CD4-positive, alpha-beta T cell (primary cell): ENCODE data around the gene HEATR9. TPM values are rescaled to one million over a fixed set of nuclear protein-coding genes. Genes with fewer than 3 reads are reported as not detected.

ENCODE experiments used
- ATAC-seq: fragments of 200-7000 bp; cut with Tn5 transposase; one replicate; pipeline ENCODE4 v1.10.0; 2022; ENCODE audit warnings: mild to moderate bottlenecking; ENCODE audit not compliant: poor library complexity
- CTCF ChIA-PET: fragments of 350-600 bp; sonication (Branson Sonifier 250); formaldehyde crosslinking; loops from one replicate; lab custom pipeline; 2021; ENCODE audit warnings: antibody characterized with exemption, inconsistent platforms; lab: Charles Lee
- POLR2A ChIA-PET: fragments of 350-600 bp; sonication (Branson Sonifier 250); formaldehyde crosslinking; loops from one replicate; lab custom pipeline; 2021; ENCODE audit warnings: antibody characterized with exemption, inconsistent platforms; lab: Charles Lee
- DNase-seq, 14 experiments: peaks; one replicate each; pipeline ENCODE4 v3.0.0-alpha.2; 2013 to 2020; ENCODE audit warnings: mixed read lengths in 2 of 14
- H3K27ac ChIP-seq, 2 donors: one replicate each; pipeline versions ENCODE4 v1.5.1 to v1.7.0; 2013; ENCODE audit warnings: low read length in 2 of 2, low read depth in 1 of 2, mild to moderate bottlenecking in 1 of 2
- H3K27me3 ChIP-seq, 2 experiments: 1 replicate in 1 of 2; 2 replicates in 1 of 2; pipeline versions ENCODE4 v1.6.1 to v1.7.0; 2013; ENCODE audit warnings: low read length in 2 of 2, control low read depth in 1 of 2, mild to moderate bottlenecking in 1 of 2, moderate library complexity in 1 of 2; ENCODE audit not compliant: insufficient read depth in 2 of 2, control insufficient read depth in 1 of 2
- H3K36me3 ChIP-seq: one replicate; pipeline ENCODE4 v1.6.1; 2013; ENCODE audit warnings: low read length, control low read depth; ENCODE audit not compliant: insufficient read depth
- H3K4me1 ChIP-seq: one replicate; pipeline ENCODE4 v1.6.1; 2013; ENCODE audit warnings: low read length, control low read depth; ENCODE audit not compliant: insufficient read depth
- H3K4me3 ChIP-seq: one replicate; pipeline ENCODE4 v1.5.1; 2013; ENCODE audit warnings: mild to moderate bottlenecking, low read length, moderate library complexity
- H3K9me3 ChIP-seq, 2 experiments: 1 replicate in 1 of 2; 2 replicates in 1 of 2; pipeline versions ENCODE4 v1.6.1 to v1.7.0; 2013; ENCODE audit warnings: low read length in 2 of 2, mild to moderate bottlenecking in 2 of 2, control low read depth in 1 of 2, moderate library complexity in 1 of 2; ENCODE audit not compliant: control insufficient read depth in 1 of 2, insufficient read depth in 1 of 2
- H3K27ac Mint-ChIP-seq: one replicate; pipeline ENCODE4 v1.8.0; 2020; ENCODE audit warnings: mixed read lengths
- H3K27me3 Mint-ChIP-seq: one replicate; pipeline ENCODE4 v1.8.0; 2021; ENCODE audit warnings: mixed read lengths
- H3K36me3 Mint-ChIP-seq: one replicate; pipeline ENCODE4 v1.8.0; 2021; ENCODE audit warnings: low read depth, mixed read lengths
- H3K4me1 Mint-ChIP-seq: one replicate; pipeline ENCODE4 v1.8.0; 2021; ENCODE audit warnings: low read depth, mixed read lengths
- H3K4me3 Mint-ChIP-seq: one replicate; pipeline ENCODE4 v1.8.0; 2020; ENCODE audit warnings: mild to moderate bottlenecking, mixed read lengths
- H3K9me3 Mint-ChIP-seq: one replicate; pipeline ENCODE4 v1.8.0; 2020; ENCODE audit warnings: mixed read lengths
- intact Hi-C, 2 experiments: fragments of 100-400 bp; cut with DNase I in 1 of 2; cut with micrococcal nuclease in 1 of 2; formaldehyde crosslinking; loops; one replicate each; pipeline versions ENCODE4 v1.15.1 to v1.9.0; 2023 to 2025; cut with DNase I, micrococcal nuclease
- total RNA-seq, 174 experiments: library from RNA in 2 of 174; stranded (reverse) in 2 of 174; gene quantifications; one replicate each; pipeline ENCODE4 v1.2.3 and lab custom pipeline; 2021 to 2026
- TF ChIP-seq, protein P1 (sequence below): fragments of 200-600 bp; IDR thresholded peaks from one replicate; pipeline ENCODE4 v1.8.0; 2022; ENCODE audit warnings: antibody characterized with exemption, mild to moderate bottlenecking

The HEATR9 gene
- total RNA-seq, 2 experiments from 2014 or later: 0.47 to 0.61 TPM

DNA sequence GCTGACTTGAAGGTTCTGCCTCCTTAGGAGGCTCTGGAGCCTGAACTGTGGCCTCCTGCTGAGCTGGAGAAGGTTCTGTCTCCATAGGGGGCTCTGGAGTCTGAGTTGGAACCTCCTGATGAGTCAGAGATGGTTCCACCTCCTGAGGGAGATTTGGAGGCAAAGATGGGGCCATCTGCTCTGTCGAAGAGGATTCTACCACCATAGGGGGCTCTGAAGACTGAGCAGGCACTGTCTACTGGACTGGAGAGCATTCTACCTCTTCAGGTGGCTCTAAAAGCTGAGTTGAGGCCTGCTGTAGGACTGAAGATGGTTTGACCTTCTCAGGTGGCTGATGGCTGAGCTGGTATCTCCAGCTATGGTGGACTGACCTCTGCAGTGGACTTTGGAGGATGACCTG lies 45.7 kb upstream of the HEATR9 start:
- Histone ChIP-seq H3K27ac (no peak overlapping the region), H3K27me3 (no peaks in the 10 kb centered on the region), H3K9me3 (no peaks in the 10 kb centered on the region), H3K4me1 (peaks cover 19% of the 10 kb centered on the region), H3K36me3 (no peaks in the 10 kb centered on the region), H3K4me3 (no peak overlapping the region)
- Mint-ChIP-seq H3K36me3 (no peaks in the 10 kb centered on the region), H3K4me1 (no peaks in the 10 kb centered on the region), H3K9me3 (no peaks in the 10 kb centered on the region), H3K4me3 (no peak overlapping the region), H3K27me3 (no peaks in the 10 kb centered on the region), H3K27ac (no peak overlapping the region)
- TF ChIP-seq, protein P1, sequence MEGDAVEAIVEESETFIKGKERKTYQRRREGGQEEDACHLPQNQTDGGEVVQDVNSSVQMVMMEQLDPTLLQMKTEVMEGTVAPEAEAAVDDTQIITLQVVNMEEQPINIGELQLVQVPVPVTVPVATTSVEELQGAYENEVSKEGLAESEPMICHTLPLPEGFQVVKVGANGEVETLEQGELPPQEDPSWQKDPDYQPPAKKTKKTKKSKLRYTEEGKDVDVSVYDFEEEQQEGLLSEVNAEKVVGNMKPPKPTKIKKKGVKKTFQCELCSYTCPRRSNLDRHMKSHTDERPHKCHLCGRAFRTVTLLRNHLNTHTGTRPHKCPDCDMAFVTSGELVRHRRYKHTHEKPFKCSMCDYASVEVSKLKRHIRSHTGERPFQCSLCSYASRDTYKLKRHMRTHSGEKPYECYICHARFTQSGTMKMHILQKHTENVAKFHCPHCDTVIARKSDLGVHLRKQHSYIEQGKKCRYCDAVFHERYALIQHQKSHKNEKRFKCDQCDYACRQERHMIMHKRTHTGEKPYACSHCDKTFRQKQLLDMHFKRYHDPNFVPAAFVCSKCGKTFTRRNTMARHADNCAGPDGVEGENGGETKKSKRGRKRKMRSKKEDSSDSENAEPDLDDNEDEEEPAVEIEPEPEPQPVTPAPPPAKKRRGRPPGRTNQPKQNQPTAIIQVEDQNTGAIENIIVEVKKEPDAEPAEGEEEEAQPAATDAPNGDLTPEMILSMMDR: no peak
- DNase-seq: no peak
- CTCF ChIA-PET: no interaction called here
- intact Hi-C loops: no loop called here
- POLR2A ChIA-PET: interaction anchor here (0.7 to 0.9 kb wide), 2 partner anchors 13 to 14 kb away, joined by 3 read pairs; no protein-coding TSS in a partner anchor
- no peak for ATAC-seq

DNA sequence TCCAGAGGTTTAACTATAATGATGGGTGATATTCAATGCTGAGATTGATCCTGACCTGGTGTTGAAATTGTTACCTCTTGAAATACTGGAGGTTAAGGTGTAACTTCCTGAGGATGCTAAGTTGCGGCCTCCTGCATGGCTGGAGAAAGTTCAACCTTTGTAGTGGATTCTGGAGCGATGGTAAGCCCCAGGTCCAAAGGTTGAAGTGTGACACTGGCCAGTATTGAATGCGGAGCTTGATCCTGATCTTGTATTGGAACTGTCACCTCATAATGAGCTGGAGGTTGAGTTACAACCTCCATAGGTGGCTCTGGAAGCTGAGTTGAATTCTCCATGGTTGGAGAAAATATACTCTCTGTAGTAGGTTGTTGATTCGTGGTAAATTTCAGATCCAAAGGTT lies 44.9 kb upstream of the HEATR9 start:
- ChIA-PET POLR2A (interaction anchor here (0.9 kb wide), 1 partner anchor 13 kb away, joined by 3 read pairs; no protein-coding TSS in a partner anchor), CTCF (no interaction called here)

DNA sequence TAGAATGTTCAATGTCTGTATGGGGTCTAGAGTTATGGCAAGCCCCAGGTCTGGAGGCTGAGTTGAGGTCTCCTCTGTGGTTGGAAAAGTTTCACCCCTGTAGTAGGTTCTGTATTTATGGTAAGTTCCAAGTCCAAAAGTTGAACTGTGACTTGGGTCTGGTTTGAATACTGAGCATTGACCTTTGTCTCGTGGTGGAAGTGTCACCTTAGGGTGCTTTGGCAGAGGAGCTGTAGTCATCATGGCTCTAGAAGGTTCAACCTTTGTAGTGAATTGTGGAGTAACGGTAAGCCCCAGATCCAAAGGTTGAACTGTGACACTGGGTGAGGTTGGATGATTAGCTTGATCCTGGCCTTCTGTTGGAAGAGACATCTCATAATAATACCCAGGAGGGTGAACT lies 44.3 kb upstream of the HEATR9 start:
- no peaks in the 10 kb centered on the region for H3K27me3 ChIP-seq
- H3K4me1 Mint-ChIP-seq: no peaks in the 10 kb centered on the region

More for the DNA sequence above, 44.9 kb upstream of the HEATR9 start:
- no peaks in the 10 kb centered on the region for H3K9me3 Mint-ChIP-seq
- no peaks in the 10 kb centered on the region for H3K27me3 Mint-ChIP-seq
- no peak overlapping the region for H3K27ac Mint-ChIP-seq
- no peaks in the 10 kb centered on the region for H3K36me3 ChIP-seq
- TF ChIP-seq, protein P1: no peak
- no peaks in the 10 kb centered on the region for H3K9me3 ChIP-seq
- no peak for ATAC-seq
- H3K4me1 ChIP-seq: peaks cover 19% of the 10 kb centered on the region
- no peaks in the 10 kb centered on the region for H3K4me1 Mint-ChIP-seq
- no peak for DNase-seq
- no peak overlapping the region for H3K4me3 ChIP-seq
- H3K36me3 Mint-ChIP-seq: no peaks in the 10 kb centered on the region
- intact Hi-C loops: no loop called here
- no peak overlapping the region for H3K4me3 Mint-ChIP-seq
- H3K27ac ChIP-seq: no peak overlapping the region
- no peaks in the 10 kb centered on the region for H3K27me3 ChIP-seq

More for the DNA sequence above, 44.3 kb upstream of the HEATR9 start:
- Histone ChIP-seq H3K4me1 (peaks cover 19% of the 10 kb centered on the region), H3K9me3 (no peaks in the 10 kb centered on the region), H3K4me3 (no peak overlapping the region), H3K27ac (no peak overlapping the region), H3K36me3 (no peaks in the 10 kb centered on the region)
- DNase-seq (no peak), ATAC-seq (no peak)
- ChIA-PET POLR2A (no interaction called here), CTCF (interaction anchor here (1.3 kb wide), 1 partner anchor 11 kb away, joined by 3 read pairs; no protein-coding TSS in a partner anchor)
- no peak overlapping the region for H3K4me3 Mint-ChIP-seq
- H3K36me3 Mint-ChIP-seq: no peaks in the 10 kb centered on the region
- no peak overlapping the region for H3K27ac Mint-ChIP-seq
- intact Hi-C loops: no loop called here
- H3K27me3 Mint-ChIP-seq: no peaks in the 10 kb centered on the region
- TF ChIP-seq, protein P1: no peak
- no peaks in the 10 kb centered on the region for H3K9me3 Mint-ChIP-seq
